HepG2 (cell line): Measurements from ENCODE around the gene HDLBP. TPM values are rescaled to one million over a fixed set of nuclear protein-coding genes. Genes with fewer than 3 reads are reported as not detected.

ENCODE experiments used
- FUBP1 ChIP-seq: sonication (generic); formaldehyde crosslinking; IDR thresholded peaks from 2 replicates; pipeline ENCODE4 v1.5.1; 2020; ENCODE audit warnings: missing genetic modification reagents, mild to moderate bottlenecking, borderline replicate concordance
- MIER2 ChIP-seq: IDR thresholded peaks from 2 replicates; pipeline ENCODE4 v1.6.1; 2016; ENCODE audit warnings: missing biosample characterization, missing genetic modification reagents
- PRMT3 ChIP-seq: sonication (generic); formaldehyde crosslinking; IDR thresholded peaks from 2 replicates; pipeline ENCODE4 v1.8.1; 2022; ENCODE audit warnings: low read depth, mild to moderate bottlenecking, moderate library complexity, missing genetic modification reagents, borderline replicate concordance
- ZFX ChIP-seq: sonication (generic); formaldehyde crosslinking; IDR thresholded peaks from 2 replicates; pipeline ENCODE4 v1.4.0; 2020; ENCODE audit warnings: mild to moderate bottlenecking, low read depth, missing genetic modification reagents, moderate library complexity
- ZFY ChIP-seq: sonication (generic); formaldehyde crosslinking; IDR thresholded peaks from 2 replicates; pipeline ENCODE4 v1.4.0; 2020; ENCODE audit warnings: missing genetic modification reagents
- ZNF431 ChIP-seq: sonication (generic); formaldehyde crosslinking; IDR thresholded peaks from 2 replicates; pipeline ENCODE4 v1.9.0; 2022; ENCODE audit warnings: missing genetic modification reagents, low read depth, mild to moderate bottlenecking, borderline replicate concordance
- ZNF512 ChIP-seq: sonication (generic); formaldehyde crosslinking; IDR thresholded peaks from 2 replicates; pipeline ENCODE4 v1.4.0; 2020; ENCODE audit warnings: mild to moderate bottlenecking, missing genetic modification reagents
- ZNF557 ChIP-seq: sonication (generic); formaldehyde crosslinking; IDR thresholded peaks from 2 replicates; pipeline ENCODE4 v1.4.0; 2020; ENCODE audit warnings: missing genetic modification reagents
- ZNF770 ChIP-seq: sonication (generic); formaldehyde crosslinking; IDR thresholded peaks from 2 replicates; pipeline ENCODE4 v1.5.0; 2020; ENCODE audit warnings: mild to moderate bottlenecking, missing genetic modification reagents
- ZNF784 ChIP-seq: sonication (generic); formaldehyde crosslinking; IDR thresholded peaks from 2 replicates; pipeline ENCODE4 v1.5.1; 2020; ENCODE audit warnings: missing genetic modification reagents, mild to moderate bottlenecking, borderline replicate concordance
- ZNF891 ChIP-seq: sonication (generic); formaldehyde crosslinking; IDR thresholded peaks from 2 replicates; pipeline ENCODE4 v1.5.0; 2020; ENCODE audit warnings: mild to moderate bottlenecking, missing genetic modification reagents
- polyA plus RNA-seq, 8 experiments: library from polyadenylated mRNA; depleted of rRNA in 3 of 8; stranded (reverse) in 7 of 8; unstranded in 1 of 8; fragments of >200 nt; fragmentation: Illumina TruSeq in 4 of 8; extraction: Trizol in 4 of 8; gene quantifications; 2 replicates each; pipeline versions ENCODE4 v1.2.1 to v1.2.3, GENCODE V29; 2011 to 2016; ENCODE audit warnings: low read depth in 4 of 8, missing spikeins in 1 of 8, mixed read lengths in 1 of 8; ENCODE audit not compliant: insufficient read depth in 1 of 8
- total RNA-seq, 5 experiments: library from RNA; depleted of rRNA; stranded (reverse); fragments of >200 nt; fragmentation: Illumina TruSeq; extraction: Trizol; gene quantifications; 2 replicates each; pipeline ENCODE4 v1.2.3, GENCODE V29; 2016; ENCODE audit warnings: low read depth in 1 of 5

Gene HDLBP
- total and polyA plus RNA-seq, 2 of the 13 experiments (the other 11 are each of a cell fraction or from before 2014, with no cell fraction given) = 464 to 707 TPM

DNA sequence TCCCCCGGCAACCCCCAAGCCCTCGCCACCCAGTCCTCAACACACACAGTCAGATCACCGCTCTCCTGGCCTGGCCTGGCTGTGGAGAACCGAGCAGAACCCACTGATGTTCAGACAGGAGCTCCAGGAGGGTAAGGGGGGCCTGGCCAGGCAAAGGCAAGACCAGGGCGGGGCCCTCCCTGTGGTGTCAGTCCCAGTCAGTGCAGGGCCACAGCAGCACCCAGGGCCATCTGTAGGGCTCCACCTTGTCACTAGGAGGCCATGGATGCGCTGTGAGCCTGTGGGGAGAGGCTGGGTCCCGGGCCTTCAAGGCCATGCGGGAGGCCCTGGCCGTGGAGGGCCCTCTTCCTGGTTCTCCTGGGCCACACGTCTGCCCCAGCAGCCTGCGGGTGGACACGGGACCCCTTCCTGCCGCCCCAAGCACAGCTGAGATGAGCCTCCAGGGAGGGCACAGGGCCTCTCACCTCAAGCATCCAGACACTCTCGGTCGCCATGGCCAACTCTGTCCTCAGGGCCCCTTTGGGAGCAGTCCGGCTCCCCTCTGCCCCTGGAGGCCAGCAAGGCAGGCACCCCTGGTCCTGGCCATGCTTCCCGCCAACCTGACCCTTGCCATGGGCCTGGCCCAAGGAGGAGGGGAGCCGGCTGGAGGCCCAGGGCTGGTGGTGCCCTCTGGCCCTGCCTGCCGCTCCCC, 125.0 kb downstream of the HDLBP start (continued):
- TF ChIP-seq ZNF784 (no peak), ZNF431 (no peak), MIER2 (CRISPR knock-in tag) (no peak), ZNF891 (CRISPR knock-in tag) (0 out of 2 replicates have a peak, but pooled peaks have one; percentile 26), ZNF512 (CRISPR knock-in tag) (no peak), FUBP1 (no peak), ZNF557 (CRISPR knock-in tag) (no peak), PRMT3 (CRISPR knock-in tag) (no peak), ZFX (CRISPR knock-in tag) (peak; percentile 79), ZNF770 (peak; percentile 59; the same call in 1 of the 2 replicates), ZFY (CRISPR knock-in tag) (peak; percentile 67; the same call in 1 of the 2 replicates)
